Transverse colon (tissue), 4 donors: Measurements from ENCODE around the gene SUPT5H.

Experiments
- EP300 ChIP-seq: sonication (generic); formaldehyde crosslinking; IDR thresholded peaks from one replicate; pipeline ENCODE4 v1.6.1; 2017; ENCODE audit warnings: antibody characterized with exemption, low read depth
- POLR2AphosphoS5 ChIP-seq, 3 donors: sonication (generic); formaldehyde crosslinking; IDR thresholded peaks; one replicate each; pipeline ENCODE4 v1.6.1; 2016; ENCODE audit warnings: antibody characterized with exemption in 3 of 3
- TF ChIP-seq, protein P1 (sequence below), 5 experiments: fragments of 200-600 bp in 3 of 5; fragments of 450-650 bp in 2 of 5; sonication (generic) in 3 of 5; IDR thresholded peaks; 1 replicate in 2 of 5; 2 replicates in 3 of 5; pipeline ENCODE4 v1.5.1; 2016 to 2017; ENCODE audit warnings: antibody characterized with exemption in 5 of 5, inconsistent platforms in 3 of 5, mild to moderate bottlenecking in 2 of 5, moderate library complexity in 1 of 5

DNA sequence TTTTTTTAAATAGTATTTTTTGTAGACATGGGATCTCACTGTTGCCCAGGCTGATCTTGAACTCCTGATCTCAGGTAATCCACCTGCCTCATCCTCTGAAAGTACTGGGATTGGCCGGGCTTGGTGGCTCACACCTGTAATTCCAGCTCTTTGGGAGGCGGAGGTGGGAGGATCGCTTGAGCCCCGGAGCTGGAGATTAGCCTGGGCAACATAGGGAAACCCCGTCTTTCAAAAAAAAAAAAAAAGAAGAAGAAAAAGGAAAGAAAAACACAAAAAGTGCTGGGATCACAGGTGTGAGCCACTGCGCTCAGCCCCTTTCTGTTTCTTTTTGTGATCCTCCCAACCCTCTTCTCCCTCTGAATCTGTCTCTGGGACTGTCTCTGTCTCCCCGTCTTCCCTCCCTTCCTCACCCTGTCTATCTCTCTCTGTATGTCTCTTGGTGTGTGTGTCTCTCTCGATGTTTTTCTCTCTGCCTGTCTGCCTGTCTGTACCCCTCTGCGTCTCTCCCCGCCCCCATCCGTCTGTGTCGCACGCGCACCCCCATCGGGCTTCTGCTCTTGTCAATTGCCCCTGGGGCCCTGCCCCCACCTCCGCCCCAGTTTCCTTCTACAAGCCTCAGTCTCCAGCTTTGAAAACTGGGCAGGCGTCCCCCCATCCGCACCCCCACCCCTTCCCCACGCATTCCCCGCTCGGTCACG, 39.3 kb upstream of the SUPT5H start:
- TF ChIP-seq, protein P1, sequence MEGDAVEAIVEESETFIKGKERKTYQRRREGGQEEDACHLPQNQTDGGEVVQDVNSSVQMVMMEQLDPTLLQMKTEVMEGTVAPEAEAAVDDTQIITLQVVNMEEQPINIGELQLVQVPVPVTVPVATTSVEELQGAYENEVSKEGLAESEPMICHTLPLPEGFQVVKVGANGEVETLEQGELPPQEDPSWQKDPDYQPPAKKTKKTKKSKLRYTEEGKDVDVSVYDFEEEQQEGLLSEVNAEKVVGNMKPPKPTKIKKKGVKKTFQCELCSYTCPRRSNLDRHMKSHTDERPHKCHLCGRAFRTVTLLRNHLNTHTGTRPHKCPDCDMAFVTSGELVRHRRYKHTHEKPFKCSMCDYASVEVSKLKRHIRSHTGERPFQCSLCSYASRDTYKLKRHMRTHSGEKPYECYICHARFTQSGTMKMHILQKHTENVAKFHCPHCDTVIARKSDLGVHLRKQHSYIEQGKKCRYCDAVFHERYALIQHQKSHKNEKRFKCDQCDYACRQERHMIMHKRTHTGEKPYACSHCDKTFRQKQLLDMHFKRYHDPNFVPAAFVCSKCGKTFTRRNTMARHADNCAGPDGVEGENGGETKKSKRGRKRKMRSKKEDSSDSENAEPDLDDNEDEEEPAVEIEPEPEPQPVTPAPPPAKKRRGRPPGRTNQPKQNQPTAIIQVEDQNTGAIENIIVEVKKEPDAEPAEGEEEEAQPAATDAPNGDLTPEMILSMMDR (IDR thresholded peaks at IDR 0.05): no peak
- TF ChIP-seq POLR2AphosphoS5 (IDR thresholded peaks at IDR 0.05) (peak in 2 of 3 donors; percentile 10 to 31), EP300 (no peak)
